Heart right ventricle (tissue), 16 donors: ENCODE data around the gene PJA1. TPM values are rescaled to one million over a fixed set of nuclear protein-coding genes. Genes with fewer than 3 reads are reported as not detected.

Experiments used
- ATAC-seq, 8 donors: fragments of 200-7000 bp; cut with Tn5 transposase; one replicate each; pipeline ENCODE4 v1.9.1; 2020; ENCODE audit warnings: mild to moderate bottlenecking in 8 of 8, moderate library complexity in 8 of 8, moderate number of reproducible peaks in 1 of 8
- DNase-seq, 2 donors: peaks; one replicate each; pipeline ENCODE4 v3.0.0-alpha.2; 2020
- H3K27ac ChIP-seq, 10 donors: fragments of 200-600 bp; sonication (generic) in 2 of 10; one replicate each; pipeline versions ENCODE4 v1.5.0 to v1.8.0; 2020 to 2022; ENCODE audit warnings: mild to moderate bottlenecking in 3 of 10
- H3K27me3 ChIP-seq, 7 donors: fragments of 200-600 bp; one replicate each; pipeline ENCODE4 v1.8.0; 2021 to 2022; ENCODE audit warnings: mild to moderate bottlenecking in 2 of 7
- H3K36me3 ChIP-seq, 9 donors: fragments of 200-600 bp; sonication (generic) in 1 of 9; one replicate each; pipeline versions ENCODE4 v1.5.0 to v1.8.0; 2020 to 2022; ENCODE audit warnings: mild to moderate bottlenecking in 2 of 9
- H3K4me1 ChIP-seq, 9 donors: fragments of 200-600 bp; sonication (generic) in 1 of 9; one replicate each; pipeline versions ENCODE4 v1.5.0 to v1.8.0; 2020 to 2022; ENCODE audit warnings: mild to moderate bottlenecking in 4 of 9
- H3K4me3 ChIP-seq, 10 donors: fragments of 200-600 bp; sonication (generic) in 2 of 10; one replicate each; pipeline versions ENCODE4 v1.5.0 to v1.8.0; 2020 to 2022; ENCODE audit warnings: mild to moderate bottlenecking in 7 of 10, moderate library complexity in 2 of 10
- H3K9me3 ChIP-seq, 11 donors: fragments of 200-600 bp in 10 of 11; sonication (generic) in 2 of 11; one replicate each; pipeline versions ENCODE4 v1.5.0 to v1.8.0; 2013 to 2022; ENCODE audit warnings: mild to moderate bottlenecking in 2 of 11, control low read depth in 1 of 11, moderate library complexity in 1 of 11
- CTCF ChIP-seq, 9 donors: fragments of 200-600 bp; sonication (generic) in 2 of 9; IDR thresholded peaks; one replicate each; pipeline versions ENCODE4 v1.5.0 to v1.8.0; 2021 to 2022; ENCODE audit warnings: antibody characterized with exemption in 9 of 9, mild to moderate bottlenecking in 5 of 9, moderate library complexity in 1 of 9
- WGBS, 2 donors: extraction: QIAGEN DNeasy Blood & Tissue Kit; methylation state at CpG; one replicate each; pipeline ENCODE4 v1.1.7; 2013; ENCODE audit warnings: inconsistent platforms in 1 of 2; 5-methylcytosine and 5-hydroxymethylcytosine counted together
- intact Hi-C, 10 donors: fragments of 100-400 bp; cut with DNase I; formaldehyde crosslinking; loops; one replicate each; pipeline versions ENCODE4 v1.11.1 to v1.14.2; 2022
- polyA plus RNA-seq, 2 donors: library from polyadenylated mRNA; stranded (reverse); fragments of 200-250 nt; gene quantifications; one replicate each; pipeline ENCODE4 v1.2.3, GENCODE V29; 2013
- total RNA-seq, 10 donors: library from RNA; stranded (reverse); fragmentation: NEBNext Ultra II Directional in 3 of 10; extraction: Animal tissue kit (Norgen Biotek cat#: 25700) in 3 of 10; gene quantifications; one replicate each; pipeline versions ENCODE4 v1.2.1 to v1.2.4, GENCODE V29; 2021 to 2023
- donor health status: Arrhythmogenic right ventricular cardiomyopathy.
- donor health status: ischemic (EF 13 %, LVEDD 7.1; RV severe dilation, severe dysfunction).
- donor health status: healthy with polysubstance abuse.
- donor health status: DM: no; HTN: yes; CAD: no.
- donor health status: DM: no; HTN: no; CAD: no.
- donor health status: ischemic (EF 25% LVEDD 6.9; RV normal size, moderate dysfunction).
- donor health status: ischemic (EF 25% LVEDD 5.7; RV mildly dilated, moderate dysfunction).
- donor health status: healthy.
- donor health status: DM: yes; HTN: yes; CAD: no.
- donor health status: Ischemic cardiomyopathy.
- donor health status: ischemic (EF 35%, LVEDD 5.7; RV mildly dilated, moderate dysfunction).
- donor health status: nonischemic (EF 11% LVEDD 7.7; RV severe dilation, severe dysfunction).
- donor health status: DM: yes; HTN: yes; CAD: no.
- donor health status: PGD.
- donor health status: ischemic (EF 29% LVEDD 5.4; RV normal size, mild dysfunction).
- donor health status: nonischemic (EF 23%, LVEDD 6.1; RV moderate dilation, normal function).

The PJA1 gene
- total and polyA plus RNA-seq, 12 donors: 4.5 to 20.2 (median 15.0) TPM

DNA sequence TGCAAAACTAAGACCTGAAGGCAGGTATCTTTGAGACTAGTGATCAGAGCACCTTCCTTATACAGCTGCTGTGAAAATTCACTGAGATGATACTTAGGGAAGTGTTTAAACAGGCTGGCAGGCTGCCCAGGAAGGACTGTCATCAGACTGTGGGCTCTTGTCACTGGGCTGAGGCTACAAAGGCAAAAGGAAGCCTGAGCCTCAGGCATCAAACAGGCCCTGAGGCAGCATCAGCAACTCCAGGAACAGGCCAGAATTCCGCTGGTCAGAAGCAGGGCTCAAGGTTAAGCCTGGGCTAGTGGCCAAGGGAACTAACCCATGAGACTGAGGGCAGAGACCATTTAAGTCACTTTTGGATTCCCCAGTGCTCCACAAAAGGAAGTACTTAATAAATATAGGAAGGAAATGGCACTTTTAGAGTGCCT, 12.8 kb downstream of the PJA1 start:
- H3K27ac ChIP-seq: no peak overlapping the region
- intact Hi-C loops: loop anchor here in 1 of 10 donors (10.0 kb wide), 1 partner anchor 328 kb away; the partner anchor contains the start of gene EFNB1
- 30 to 80% methylated on average over 1 of the region's 1 CpG for WGBS, 2 donors
- peak in 1 of 2 donors; percentile 21 for DNase-seq
- H3K9me3 ChIP-seq: no peaks in the 10 kb centered on the region
- peaks cover 0 to 9% (median 0%) of the 10 kb centered on the region in 9 donors for H3K4me1 ChIP-seq
- TF ChIP-seq CTCF (IDR thresholded peaks at IDR 0.05): no peak
- H3K27me3 ChIP-seq: peaks cover 0 to 48% (median 0%) of the 10 kb centered on the region in 7 donors
- peak in 2 of 8 donors; percentile 19 to 54 for ATAC-seq
- H3K4me3 ChIP-seq: no peak overlapping the region
- H3K36me3 ChIP-seq: no peaks in the 10 kb centered on the region

GRCh38 chrX:69151866-69152284, 13.4 kb downstream of the PJA1 start:
- peaks cover 0 to 9% (median 0%) of the 10 kb centered on the region in 9 donors for H3K4me1 ChIP-seq
- TF ChIP-seq CTCF (IDR thresholded peaks at IDR 0.05): no peak
- DNase-seq (no peak), ATAC-seq (no peak)
- H3K9me3 ChIP-seq: no peaks in the 10 kb centered on the region
- no peaks in the 10 kb centered on the region for H3K36me3 ChIP-seq
- intact Hi-C loops: loop anchor here in 1 of 10 donors (10.0 kb wide), 1 partner anchor 327 kb away; the partner anchor contains the start of gene EFNB1
- no peak overlapping the region for H3K27ac ChIP-seq
- no peak overlapping the region for H3K4me3 ChIP-seq
- peaks cover 0 to 43% (median 0%) of the 10 kb centered on the region in 7 donors for H3K27me3 ChIP-seq
- 81 to 85% methylated on average over 2 of the region's 2 CpGs for WGBS, 2 donors

DNA sequence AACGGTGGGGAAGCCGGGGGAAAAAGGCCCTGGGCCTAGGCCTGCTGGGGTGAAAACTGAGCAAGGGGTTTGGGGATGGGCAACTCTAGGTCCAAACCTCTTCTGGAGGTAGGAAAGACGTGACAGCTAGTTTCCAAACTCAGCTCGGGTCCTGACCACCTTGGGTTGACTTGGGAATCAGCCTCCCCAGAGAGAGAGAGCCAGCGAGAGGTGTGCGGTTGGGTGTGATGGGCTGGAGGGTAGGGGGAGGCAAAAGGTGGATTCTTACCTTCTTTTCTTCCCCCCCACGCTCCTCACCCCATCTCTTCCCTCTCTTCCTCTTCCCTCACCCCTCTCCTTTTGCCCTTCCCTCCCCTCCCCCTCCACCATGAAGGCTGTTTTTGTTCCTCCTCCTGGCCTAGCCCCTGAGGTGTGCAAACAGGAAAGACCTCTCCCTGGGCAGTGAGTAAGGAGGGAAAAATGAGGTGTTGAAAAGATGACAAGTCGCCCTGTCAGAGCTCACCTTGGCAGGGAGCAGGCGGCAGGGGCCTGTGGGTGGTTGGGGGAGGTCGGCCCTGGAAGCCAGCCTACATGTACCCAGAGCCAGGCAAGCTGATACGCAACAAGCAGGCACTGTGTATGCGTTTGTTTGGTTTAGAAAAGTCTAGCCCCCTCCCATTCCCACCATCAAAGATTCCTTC, 14.8 kb downstream of the PJA1 start:
- no peak for TF ChIP-seq CTCF (IDR thresholded peaks at IDR 0.05)
- Histone ChIP-seq H3K36me3 (no peaks in the 10 kb centered on the region), H3K4me3 (no peak overlapping the region), H3K27me3 (peaks cover 0 to 32% (median 0%) of the 10 kb centered on the region in 7 donors), H3K27ac (no peak overlapping the region), H3K9me3 (no peaks in the 10 kb centered on the region), H3K4me1 (peaks cover 0 to 9% (median 0%) of the 10 kb centered on the region in 9 donors)
- intact Hi-C loops: loop anchor here in 1 of 10 donors (10.0 kb wide), 1 partner anchor 326 kb away; the partner anchor contains the start of gene EFNB1
- ATAC-seq: peak in 1 of 8 donors; percentile 8
- DNase-seq: no peak
- WGBS, 2 donors: 79 to 84% methylated on average over 10 to 12 of the region's 12 CpGs

- no peaks in the 10 kb centered on the region for H3K36me3 ChIP-seq
- no peaks in the 10 kb centered on the region for H3K9me3 ChIP-seq
- 45 to 65% methylated on average over 21 to 28 of the region's 28 CpGs for WGBS, 2 donors
- H3K27ac ChIP-seq: no peak overlapping the region
- no peak overlapping the region for H3K4me3 ChIP-seq
- DNase-seq (no peak), ATAC-seq (no peak)
- H3K27me3 ChIP-seq: peaks cover 0 to 29% (median 0%) of the 10 kb centered on the region in 7 donors
- intact Hi-C loops: loop anchor here in 1 of 10 donors (10.0 kb wide), 1 partner anchor 325 kb away; the partner anchor contains the start of gene EFNB1
- H3K4me1 ChIP-seq: peaks cover 0 to 9% (median 0%) of the 10 kb centered on the region in 9 donors
- TF ChIP-seq CTCF (IDR thresholded peaks at IDR 0.05): no peak
Measured at GRCh38 chrX:69149466-69150280, 15.6 kb downstream of the PJA1 start.
